ELF-1 (cell line): ENCODE data around the gene TMEFF2.

ENCODE experiments used
- DNase-seq: peaks from one replicate; pipeline ENCODE4 v3.0.0-alpha.2; 2016; ENCODE audit warnings: low read depth, low spot score

The TMEFF2 gene

GRCh38 chr2:192194866-192195547 lies at the start of gene TMEFF2:
TMEFF2 (minus strand) TSS chr2:192194933; CDS start chr2:192194524, 409 bp downstream.
- peak; percentile 94 for DNase-seq

- no peak for DNase-seq
Measured at GRCh38 chr2:192243488-192243887, 48.8 kb upstream of the TMEFF2 start.

GRCh38 chr2:192236136-192236535 lies 41.4 kb upstream of the TMEFF2 start:
- no peak for DNase-seq

- DNase-seq, result no peak
Measured at GRCh38 chr2:192230889-192231453, 36.2 kb upstream of the TMEFF2 start.

GRCh38 chr2:192228685-192229084 lies 34.0 kb upstream of the TMEFF2 start:
- no peak for DNase-seq

GRCh38 chr2:192218970-192219369 lies 24.2 kb upstream of the TMEFF2 start:
- no peak for DNase-seq

- no peak for DNase-seq
Measured at GRCh38 chr2:192218377-192218776, 23.6 kb upstream of the TMEFF2 start.

- DNase-seq, result no peak
Measured at GRCh38 chr2:192216336-192216735, 21.6 kb upstream of the TMEFF2 start.

GRCh38 chr2:192215096-192215877 lies 20.6 kb upstream of the TMEFF2 start:
- no peak for DNase-seq

GRCh38 chr2:192208848-192209247 lies 14.1 kb upstream of the TMEFF2 start:
- DNase-seq, result no peak

- no peak for DNase-seq
Measured at GRCh38 chr2:192206399-192206798, 11.7 kb upstream of the TMEFF2 start.

GRCh38 chr2:192203876-192204275 lies 9.1 kb upstream of the TMEFF2 start:
- DNase-seq, result no peak

GRCh38 chr2:192202373-192202772 lies 7.6 kb upstream of the TMEFF2 start:
- no peak for DNase-seq

GRCh38 chr2:192201116-192201515 lies 6.4 kb upstream of the TMEFF2 start:
- DNase-seq, result no peak

- DNase-seq, result no peak
Measured at GRCh38 chr2:192197357-192197756, 2.6 kb upstream of the TMEFF2 start.

GRCh38 chr2:192196421-192197194 lies 1.9 kb upstream of the TMEFF2 start:
- DNase-seq, result peak; percentile 6

- peak; percentile 75 for DNase-seq
Measured at GRCh38 chr2:192195548-192196418, 1.1 kb upstream of the TMEFF2 start.

GRCh38 chr2:192194265-192194865 lies 368 bp downstream of the TMEFF2 start:
- no peak for DNase-seq

- no peak for DNase-seq
Measured at GRCh38 chr2:192190474-192190873, 4.3 kb downstream of the TMEFF2 start.

GRCh38 chr2:192186806-192187205 lies 7.9 kb downstream of the TMEFF2 start:
- no peak for DNase-seq

- no peak for DNase-seq
Measured at GRCh38 chr2:192184349-192184748, 10.4 kb downstream of the TMEFF2 start.
